Measurements from ENCODE around the gene UST.

GRCh38 chr6:148874698-148875293 is 128.0 kb downstream of the UST start:
- TF ChIP-seq CTCF (IDR thresholded peaks at IDR 0.05; ENCODE audit: low read depth, low read length, poor library complexity, severe bottlenecking) (no peak), EZH2phosphoT487 (IDR thresholded peaks at IDR 0.05; ENCODE audit: borderline replicate concordance, low read length) (no peak)
